ENCODE data around the gene ITCH. TPM values are rescaled to one million over a fixed set of nuclear protein-coding genes. Genes with fewer than 3 reads are reported as not detected.

Gene ITCH
- total and polyA plus RNA-seq, 2 of the 8 experiments (the other 6 are each of a cell fraction or from before 2014, with no cell fraction given), result 3.9 to 45.2 TPM

DNA sequence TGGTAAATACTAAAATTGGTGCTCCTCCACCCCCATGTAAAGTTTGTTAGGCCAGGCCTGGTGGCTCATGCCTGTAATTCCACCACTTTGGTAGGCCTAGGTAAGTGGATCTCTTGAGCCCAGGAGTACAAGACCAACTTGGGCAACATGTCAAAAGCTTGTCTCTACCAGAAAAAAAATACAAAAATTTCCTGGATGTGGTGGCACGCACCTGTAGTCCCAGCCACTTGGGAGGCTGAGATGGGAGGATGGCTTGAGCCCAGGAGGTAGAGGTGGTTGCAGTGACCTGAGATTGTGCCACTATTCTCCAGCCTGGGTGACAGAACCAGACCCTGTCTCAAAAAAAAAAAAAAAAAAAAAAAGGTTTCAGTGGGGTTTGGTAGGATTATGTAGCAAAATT lies 41.7 kb downstream of the ITCH start:
- H4K8ac ChIP-seq (ENCODE audit: extremely low read depth, insufficient read depth, low read length), result no peak overlapping the region
- H2BK5ac ChIP-seq (ENCODE audit: low read depth, low read length), result no peak overlapping the region
- peaks cover 0 to 12% (median 4%) of the 10 kb centered on the region in 4 experiments; a peak in 4 of 8 replicates for H3K36me3 ChIP-seq (ENCODE audit: control insufficient read depth in 2 of 4, insufficient read depth in 4 of 4, low read length in 3 of 4)
- no peaks in the 10 kb centered on the region for H3K23me2 ChIP-seq (ENCODE audit: low read depth, low read length)
- peaks cover 4% of the 10 kb centered on the region; the same call in 1 of the 2 replicates for H3K79me1 ChIP-seq (ENCODE audit: low read depth, low read length)
- no peak overlapping the region for H2BK15ac ChIP-seq (ENCODE audit: low read length)
- no peak overlapping the region for H2BK120ac ChIP-seq (replicated peaks; ENCODE audit: low read depth, low read length)
- FAIRE-seq (no peak), DNase-seq (ENCODE audit: low read depth in 1 of 2, low spot score in 2 of 2) (no peak)
- no peak overlapping the region for H3K14ac ChIP-seq (ENCODE audit: insufficient read length)
- H3K9ac ChIP-seq (replicated peaks in 1 of 4; ENCODE audit: extremely low read depth in 1 of 4, low read depth in 3 of 4, low read length in 3 of 4), result no peak overlapping the region
- no peak overlapping the region for H3K18ac ChIP-seq (ENCODE audit: extremely low read depth, low read length)
- no peak overlapping the region for H3K4me2 ChIP-seq (ENCODE audit: insufficient read depth in 1 of 2, low read depth in 2 of 2, low read length in 2 of 2)
- H4K20me1 ChIP-seq (replicated peaks in 1 of 2; ENCODE audit: control insufficient read depth in 1 of 2, insufficient read depth in 2 of 2, low read length in 2 of 2), result peaks cover 2 to 6% of the 10 kb centered on the region in 2 experiments
- ChIA-PET POLR2A (ENCODE audit: partially characterized antibody) (interaction anchor here (0.8 kb wide), 1 partner anchor 11 kb away, joined by 3 read pairs; no protein-coding TSS in a partner anchor), CTCF (ENCODE audit: partially characterized antibody) (interaction anchor here (0.7 to 3.3 kb wide), 2 partner anchors 22 to 92 kb away, joined by 3 to 12 read pairs; no protein-coding TSS in a partner anchor)
- TF ChIP-seq GTF2F1 (IDR thresholded peaks at IDR 0.05; ENCODE audit: borderline replicate concordance, low read depth, low read length) (no peak), PHF8 (conservative IDR thresholded peaks at IDR 0.05; ENCODE audit: low read depth, low read length) (no peak), MAX (IDR thresholded peaks at IDR 0.05) (no peak), KDM4A (IDR thresholded peaks at IDR 0.05; ENCODE audit: low read depth, low read length, severe bottlenecking) (no peak), CBX5 (IDR thresholded peaks at IDR 0.05; ENCODE audit: low read depth, low read length) (no peak), JUN (IDR thresholded peaks at IDR 0.05; ENCODE audit: low read depth, low read length) (no peak), EP300 (IDR thresholded peaks at IDR 0.05; ENCODE audit: borderline replicate concordance in 1 of 2, low read depth in 2 of 2, low read length in 2 of 2) (no peak), POLR2A (IDR thresholded peaks at IDR 0.05; ENCODE audit: control extremely low read depth in 1 of 2, low read depth in 2 of 2, low read length in 2 of 2) (no peak), ZNF274 (IDR thresholded peaks at IDR 0.05; ENCODE audit: borderline replicate concordance, extremely low read depth, low read length) (no peak), CBX8 (IDR thresholded peaks at IDR 0.05; ENCODE audit: borderline replicate concordance, low read depth, low read length) (no peak)
- H3K4me1 ChIP-seq (replicated peaks in 1 of 4; ENCODE audit: control insufficient read depth in 3 of 4, insufficient read depth in 4 of 4, low read length in 3 of 4), result peaks cover 0 to 4% (median 0%) of the 10 kb centered on the region in 4 experiments; a peak in 1 of 7 replicates
- H3K4ac ChIP-seq (replicated peaks; ENCODE audit: insufficient read length, low read depth, low read length), result no peak overlapping the region
- no peak overlapping the region for H3K56ac ChIP-seq (replicated peaks; ENCODE audit: insufficient read length, low read depth, low read length)
- H3K27me3 ChIP-seq (replicated peaks in 1 of 4; ENCODE audit: control insufficient read depth in 3 of 4, extremely low read depth in 1 of 4, insufficient read depth in 3 of 4, low read length in 3 of 4), result no peaks in the 10 kb centered on the region
- no peak overlapping the region for H3K27ac ChIP-seq (ENCODE audit: low read depth, low read length)
- H2AK5ac ChIP-seq (ENCODE audit: low read depth, low read length), result no peak overlapping the region
- WGBS, 2 experiments (ENCODE audit: extremely low coverage in 1 of 2, insufficient coverage in 1 of 2, insufficient read length in 1 of 2, insufficient replicate concordance in 2 of 2, low coverage in 1 of 2, low lambda C conversion rate in 2 of 2, missing lambda C conversion rate in 1 of 2), result 89% methylated on average over 1 of the region's 1 CpG; no CpG with 5 or more reads in 1 of the 2 experiments
- H2BK12ac ChIP-seq (ENCODE audit: low read depth, low read length), result no peak overlapping the region
- H3K23ac ChIP-seq (ENCODE audit: insufficient read length), result no peak overlapping the region
- H2BK20ac ChIP-seq (ENCODE audit: low read length), result no peak overlapping the region
- peaks cover 0 to 39% of the 10 kb centered on the region in 2 experiments; a peak in 2 of 4 replicates for H3K79me2 ChIP-seq (ENCODE audit: control insufficient read depth in 1 of 2, insufficient read depth in 2 of 2, low read length in 2 of 2)
- no peaks in the 10 kb centered on the region for H3K9me3 ChIP-seq (ENCODE audit: insufficient read depth in 2 of 2, low read depth in 1 of 2, low read length in 1 of 2)
- no peak overlapping the region for H4K91ac ChIP-seq (replicated peaks; ENCODE audit: insufficient read length, low read length)
- H2AFZ ChIP-seq (ENCODE audit: low read length), result no peak overlapping the region
- H3K4me3 ChIP-seq (ENCODE audit: extremely low read depth in 1 of 4, insufficient read depth in 2 of 4, low read depth in 3 of 4, low read length in 4 of 4), result no peak overlapping the region
- H4K5ac ChIP-seq (ENCODE audit: insufficient read length, low read depth, low read length), result no peak overlapping the region
